NCI-H748 (cell line): Measurements from ENCODE around the gene GPAT3.
A peak's percentile ranks its signal among the peaks of the same experiment; 100 is the strongest.
"Not testable (repeated sequence)": the region's sequence is repeated elsewhere in the genome, so short reads cannot be mapped to it uniquely, and the experiment has no call there.

Experiments
- DNase-seq: peaks from one replicate; lab custom pipeline; 2025; ENCODE audit not compliant: unreplicated experiment; lab: John Stamatoyannopoulos, UW

The GPAT3 gene

GRCh38 chr4:83548151-83548905 is 12.4 kb downstream of the GPAT3 start:
- DNase-seq, result peak; percentile 79

GRCh38 chr4:83552083-83552482 is 16.2 kb downstream of the GPAT3 start:
- DNase-seq, result no peak

GRCh38 chr4:83552924-83553323 is 17.0 kb downstream of the GPAT3 start:
- no peak for DNase-seq

- DNase-seq, result no peak
Measured at GRCh38 chr4:83556006-83556707, 20.2 kb downstream of the GPAT3 start.

- no peak for DNase-seq
Measured at GRCh38 chr4:83556816-83557215, 20.9 kb downstream of the GPAT3 start.

GRCh38 chr4:83558059-83558653 is 22.2 kb downstream of the GPAT3 start:
- DNase-seq, result no peak

GRCh38 chr4:83558680-83559079 is 22.8 kb downstream of the GPAT3 start:
- DNase-seq, result no peak

- DNase-seq, result no peak
Measured at GRCh38 chr4:83560523-83560922, 24.6 kb downstream of the GPAT3 start.

- no peak for DNase-seq
Measured at GRCh38 chr4:83561381-83561780, 25.5 kb downstream of the GPAT3 start.

- DNase-seq, result no peak
Measured at GRCh38 chr4:83563998-83564397, 28.1 kb downstream of the GPAT3 start.

- no peak for DNase-seq
Measured at GRCh38 chr4:83568062-83568461, 32.2 kb downstream of the GPAT3 start.

- no peak for DNase-seq
Measured at GRCh38 chr4:83569429-83569828, 33.5 kb downstream of the GPAT3 start.

GRCh38 chr4:83569987-83570386 is 34.1 kb downstream of the GPAT3 start:
- DNase-seq, result no peak

- no peak for DNase-seq
Measured at GRCh38 chr4:83572848-83573247, 36.9 kb downstream of the GPAT3 start.

- no peak for DNase-seq
Measured at GRCh38 chr4:83574247-83574646, 38.3 kb downstream of the GPAT3 start.

GRCh38 chr4:83576237-83576636 is 40.3 kb downstream of the GPAT3 start:
- not testable (repeated sequence) for DNase-seq

- no peak for DNase-seq
Measured at GRCh38 chr4:83581411-83582288, 45.7 kb downstream of the GPAT3 start.

- no peak for DNase-seq
Measured at GRCh38 chr4:83582289-83582785, 46.4 kb downstream of the GPAT3 start.

- no peak for DNase-seq
Measured at GRCh38 chr4:83585982-83586508, 50.1 kb downstream of the GPAT3 start.

GRCh38 chr4:83589279-83589678 is 53.4 kb downstream of the GPAT3 start:
- peak; percentile 48 for DNase-seq

GRCh38 chr4:83591056-83591455 is 55.1 kb downstream of the GPAT3 start:
- DNase-seq, result no peak
